ENCODE results near the gene KYNU.

DNA sequence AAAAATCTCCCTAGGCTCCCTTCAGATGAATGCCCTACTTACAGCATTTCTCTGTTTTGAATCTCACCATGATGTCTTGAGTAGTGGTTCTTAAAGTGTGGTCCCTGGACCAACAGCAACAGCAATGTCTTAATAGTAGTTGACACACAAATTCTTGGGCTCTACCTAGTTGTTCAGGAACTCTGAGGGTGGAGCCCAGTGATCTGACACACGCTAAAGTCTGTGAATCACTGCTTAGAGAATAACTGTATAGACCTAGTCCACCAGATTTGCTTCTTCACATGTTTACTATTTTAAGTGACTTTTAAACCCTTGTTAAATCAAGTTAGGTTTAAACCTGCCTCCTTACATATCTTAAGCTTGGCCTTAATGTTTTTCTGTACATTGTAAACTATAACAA lies 204.2 kb downstream of the KYNU start:
- no peak for TF ChIP-seq EZH2phosphoT487 (IDR thresholded peaks at IDR 0.05)
- TF ChIP-seq, protein P1, sequence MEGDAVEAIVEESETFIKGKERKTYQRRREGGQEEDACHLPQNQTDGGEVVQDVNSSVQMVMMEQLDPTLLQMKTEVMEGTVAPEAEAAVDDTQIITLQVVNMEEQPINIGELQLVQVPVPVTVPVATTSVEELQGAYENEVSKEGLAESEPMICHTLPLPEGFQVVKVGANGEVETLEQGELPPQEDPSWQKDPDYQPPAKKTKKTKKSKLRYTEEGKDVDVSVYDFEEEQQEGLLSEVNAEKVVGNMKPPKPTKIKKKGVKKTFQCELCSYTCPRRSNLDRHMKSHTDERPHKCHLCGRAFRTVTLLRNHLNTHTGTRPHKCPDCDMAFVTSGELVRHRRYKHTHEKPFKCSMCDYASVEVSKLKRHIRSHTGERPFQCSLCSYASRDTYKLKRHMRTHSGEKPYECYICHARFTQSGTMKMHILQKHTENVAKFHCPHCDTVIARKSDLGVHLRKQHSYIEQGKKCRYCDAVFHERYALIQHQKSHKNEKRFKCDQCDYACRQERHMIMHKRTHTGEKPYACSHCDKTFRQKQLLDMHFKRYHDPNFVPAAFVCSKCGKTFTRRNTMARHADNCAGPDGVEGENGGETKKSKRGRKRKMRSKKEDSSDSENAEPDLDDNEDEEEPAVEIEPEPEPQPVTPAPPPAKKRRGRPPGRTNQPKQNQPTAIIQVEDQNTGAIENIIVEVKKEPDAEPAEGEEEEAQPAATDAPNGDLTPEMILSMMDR (IDR thresholded peaks at IDR 0.05): no peak

Data from neural progenitor cell (in vitro differentiated cells).